Activated T-helper 9 cell treated with anti-CD3 and anti-CD28 coated beads, Interleukin-2, amount 50 U/mL, for 16 hours (primary cell): ENCODE measurements around the gene NT5C1B.

Experiments used
- DNase-seq: peaks from one replicate; pipeline ENCODE4 v3.0.0-alpha.2; 2020; ENCODE audit warnings: low read depth

Gene NT5C1B

GRCh38 chr2:18514526-18515461 is 74.6 kb downstream of the NT5C1B start:
- DNase-seq: no peak
